Stomach (tissue), 4 donors: Measurements from ENCODE around the gene LRRC75B.

Experiments used
- POLR2A ChIP-seq, 4 donors: fragments of 450-650 bp; IDR thresholded peaks; one replicate each; pipeline ENCODE4 v1.6.1; 2016; ENCODE audit warnings: antibody characterized with exemption in 4 of 4, control low read depth in 2 of 4, mild to moderate bottlenecking in 1 of 4, moderate library complexity in 1 of 4
- TF ChIP-seq, protein P1 (sequence below), 7 experiments: fragments of 450-650 bp in 4 of 7; fragments of 200-600 bp in 3 of 7; sonication (generic) in 3 of 7; IDR thresholded peaks; one replicate each; pipeline ENCODE4 v1.5.1; 2016 to 2019; ENCODE audit warnings: antibody characterized with exemption in 7 of 7, control low read depth in 2 of 7, mild to moderate bottlenecking in 1 of 7

DNA sequence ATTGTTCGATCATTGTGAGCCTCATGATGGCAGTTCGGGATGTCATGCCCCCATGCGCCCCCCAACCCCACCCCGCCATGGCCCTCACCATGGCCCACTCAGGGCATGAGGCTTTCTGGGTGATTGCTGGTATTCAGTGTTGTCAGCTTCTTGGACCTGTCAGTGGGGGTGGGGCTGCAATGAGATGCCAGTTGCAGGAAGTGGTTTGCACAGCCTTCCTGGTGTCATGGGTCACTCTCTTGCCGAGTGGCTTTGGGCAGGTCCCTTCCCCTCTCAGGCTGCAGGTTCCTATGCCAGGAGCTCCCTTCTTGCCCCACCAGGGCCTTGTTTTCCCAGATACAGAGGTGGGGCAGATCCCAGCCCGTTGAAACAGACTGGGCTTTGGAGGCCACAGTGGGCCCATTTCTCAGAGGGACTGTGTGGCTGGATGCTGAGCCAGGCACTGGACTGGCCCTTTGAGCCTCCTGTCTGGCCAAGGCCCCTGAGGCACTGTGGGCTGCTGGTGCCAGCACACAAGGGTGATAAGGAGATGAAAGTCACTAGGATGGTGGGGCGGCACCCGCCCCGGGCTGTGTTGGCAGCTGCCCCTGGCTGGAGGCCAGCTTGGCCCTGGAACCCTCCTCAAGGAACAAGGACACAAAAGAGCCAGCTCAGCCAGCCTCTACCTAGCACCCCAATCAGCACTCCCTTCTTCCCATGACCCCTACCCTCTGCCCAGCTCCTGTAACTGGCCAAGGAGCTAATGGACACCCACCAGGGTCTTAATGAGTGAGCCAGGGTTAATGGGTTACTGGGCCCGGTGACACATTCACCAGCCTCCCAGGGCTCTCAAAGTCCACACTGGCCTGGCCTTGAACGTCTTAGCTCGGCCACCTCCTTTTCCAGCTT is 8.6 kb upstream of the LRRC75B start:
- TF ChIP-seq, protein P1, sequence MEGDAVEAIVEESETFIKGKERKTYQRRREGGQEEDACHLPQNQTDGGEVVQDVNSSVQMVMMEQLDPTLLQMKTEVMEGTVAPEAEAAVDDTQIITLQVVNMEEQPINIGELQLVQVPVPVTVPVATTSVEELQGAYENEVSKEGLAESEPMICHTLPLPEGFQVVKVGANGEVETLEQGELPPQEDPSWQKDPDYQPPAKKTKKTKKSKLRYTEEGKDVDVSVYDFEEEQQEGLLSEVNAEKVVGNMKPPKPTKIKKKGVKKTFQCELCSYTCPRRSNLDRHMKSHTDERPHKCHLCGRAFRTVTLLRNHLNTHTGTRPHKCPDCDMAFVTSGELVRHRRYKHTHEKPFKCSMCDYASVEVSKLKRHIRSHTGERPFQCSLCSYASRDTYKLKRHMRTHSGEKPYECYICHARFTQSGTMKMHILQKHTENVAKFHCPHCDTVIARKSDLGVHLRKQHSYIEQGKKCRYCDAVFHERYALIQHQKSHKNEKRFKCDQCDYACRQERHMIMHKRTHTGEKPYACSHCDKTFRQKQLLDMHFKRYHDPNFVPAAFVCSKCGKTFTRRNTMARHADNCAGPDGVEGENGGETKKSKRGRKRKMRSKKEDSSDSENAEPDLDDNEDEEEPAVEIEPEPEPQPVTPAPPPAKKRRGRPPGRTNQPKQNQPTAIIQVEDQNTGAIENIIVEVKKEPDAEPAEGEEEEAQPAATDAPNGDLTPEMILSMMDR (IDR thresholded peaks at IDR 0.05), result no peak
- TF ChIP-seq POLR2A (IDR thresholded peaks at IDR 0.05), result no peak
